Suprapubic skin (tissue), 4 donors: Measurements from ENCODE around the gene PLAAT1. TPM values are rescaled to one million over a fixed set of nuclear protein-coding genes. Genes with fewer than 3 reads are reported as not detected.

ENCODE experiments used
- DNase-seq, 2 donors: peaks; one replicate each; pipeline ENCODE4 v3.0.0-alpha.2; 2019; ENCODE audit warnings: low spot score in 2 of 2
- H3K27ac ChIP-seq: fragments of 200-600 bp; sonication (generic); one replicate; pipeline ENCODE4 v1.5.1; 2019
- H3K27me3 ChIP-seq: fragments of 200-600 bp; sonication (generic); one replicate; pipeline ENCODE4 v1.5.1; 2019
- H3K36me3 ChIP-seq: fragments of 200-600 bp; sonication (generic); one replicate; pipeline ENCODE4 v1.5.1; 2019
- H3K4me1 ChIP-seq: fragments of 200-600 bp; sonication (generic); one replicate; pipeline ENCODE4 v1.5.1; 2019
- H3K4me3 ChIP-seq: fragments of 200-600 bp; sonication (generic); one replicate; pipeline ENCODE4 v1.5.1; 2019; ENCODE audit warnings: mild to moderate bottlenecking
- H3K9me3 ChIP-seq: fragments of 200-600 bp; sonication (generic); one replicate; pipeline ENCODE4 v1.5.1; 2019
- CTCF ChIP-seq, 2 donors: fragments of 200-600 bp in 1 of 2; fragments of 450-650 bp in 1 of 2; sonication (generic) in 1 of 2; IDR thresholded peaks; one replicate each; pipeline ENCODE4 v1.5.1; 2016 to 2019; ENCODE audit warnings: antibody characterized with exemption in 2 of 2, mild to moderate bottlenecking in 1 of 2, moderate library complexity in 1 of 2
- EP300 ChIP-seq: sonication (generic); formaldehyde crosslinking; IDR thresholded peaks from one replicate; pipeline ENCODE4 v1.6.1; 2017; ENCODE audit warnings: antibody characterized with exemption
- POLR2A ChIP-seq, 2 donors: fragments of 450-650 bp; IDR thresholded peaks; one replicate each; pipeline ENCODE4 v1.6.1; 2017; ENCODE audit warnings: antibody characterized with exemption in 2 of 2, mild to moderate bottlenecking in 2 of 2, moderate library complexity in 2 of 2
- POLR2AphosphoS5 ChIP-seq, 3 donors: sonication (generic); formaldehyde crosslinking; IDR thresholded peaks; one replicate each; pipeline ENCODE4 v1.6.1; 2017; ENCODE audit warnings: antibody characterized with exemption in 3 of 3
- WGBS: methylation state at CpG from one replicate; pipeline ENCODE4 v1.1.5; 2018; 5-methylcytosine and 5-hydroxymethylcytosine counted together
- total RNA-seq, 4 donors: library from RNA; depleted of rRNA; stranded (reverse); fragments of >200 nt; gene quantifications; one replicate each; pipeline ENCODE4 v1.1.0, GENCODE V29; 2016

Gene PLAAT1
- total RNA-seq, 4 donors from 2014 or later, result 0.49 to 4.9 (median 2.6) TPM

- Histone ChIP-seq H3K9me3 (no peaks in the 10 kb centered on the region), H3K27ac (no peak overlapping the region), H3K4me1 (no peaks in the 10 kb centered on the region), H3K27me3 (no peaks in the 10 kb centered on the region), H3K4me3 (no peak overlapping the region), H3K36me3 (no peaks in the 10 kb centered on the region)
- WGBS, result 86% methylated on average over 6 of the region's 6 CpGs
- TF ChIP-seq POLR2A (IDR thresholded peaks at IDR 0.05) (no peak), CTCF (IDR thresholded peaks at IDR 0.05) (no peak), POLR2AphosphoS5 (IDR thresholded peaks at IDR 0.05) (no peak), EP300 (no peak)
- no peak for DNase-seq
Measured at GRCh38 chr3:193228206-193228605, 12.8 kb upstream of the PLAAT1 start.

GRCh38 chr3:193229851-193230420, 11.1 kb upstream of the PLAAT1 start:
- H3K27me3 ChIP-seq, result no peaks in the 10 kb centered on the region
- no peaks in the 10 kb centered on the region for H3K36me3 ChIP-seq
- 89% methylated on average over 4 of the region's 4 CpGs for WGBS
- no peak for DNase-seq
- no peak overlapping the region for H3K4me3 ChIP-seq
- H3K9me3 ChIP-seq, result no peaks in the 10 kb centered on the region
- H3K4me1 ChIP-seq, result no peaks in the 10 kb centered on the region
- TF ChIP-seq EP300 (no peak), CTCF (IDR thresholded peaks at IDR 0.05) (no peak)
- no peak overlapping the region for H3K27ac ChIP-seq

GRCh38 chr3:193230610-193231009, 10.4 kb upstream of the PLAAT1 start:
- H3K4me3 ChIP-seq, result no peak overlapping the region
- no peak overlapping the region for H3K27ac ChIP-seq
- no peaks in the 10 kb centered on the region for H3K36me3 ChIP-seq
- no peaks in the 10 kb centered on the region for H3K27me3 ChIP-seq
- DNase-seq, result no peak
- no peaks in the 10 kb centered on the region for H3K9me3 ChIP-seq
- WGBS, result 74% methylated on average over 4 of the region's 4 CpGs
- H3K4me1 ChIP-seq, result no peaks in the 10 kb centered on the region
- TF ChIP-seq POLR2AphosphoS5 (IDR thresholded peaks at IDR 0.05), result no peak
- TF ChIP-seq CTCF (IDR thresholded peaks at IDR 0.05), result no peak
- no peak for TF ChIP-seq EP300
- no peak for TF ChIP-seq POLR2A (IDR thresholded peaks at IDR 0.05)

GRCh38 chr3:193231201-193231600, 9.8 kb upstream of the PLAAT1 start:
- no peak overlapping the region for H3K27ac ChIP-seq
- H3K27me3 ChIP-seq, result no peaks in the 10 kb centered on the region
- H3K9me3 ChIP-seq, result no peaks in the 10 kb centered on the region
- WGBS, result 69% methylated on average over 6 of the region's 6 CpGs
- H3K4me3 ChIP-seq, result no peak overlapping the region
- DNase-seq, result no peak
- no peak for TF ChIP-seq POLR2A (IDR thresholded peaks at IDR 0.05)
- TF ChIP-seq CTCF (IDR thresholded peaks at IDR 0.05), result no peak
- no peak for TF ChIP-seq POLR2AphosphoS5 (IDR thresholded peaks at IDR 0.05)
- TF ChIP-seq EP300, result no peak
- H3K36me3 ChIP-seq, result no peaks in the 10 kb centered on the region
- H3K4me1 ChIP-seq, result no peaks in the 10 kb centered on the region

- Histone ChIP-seq H3K4me3 (no peak overlapping the region), H3K36me3 (no peaks in the 10 kb centered on the region), H3K9me3 (no peaks in the 10 kb centered on the region), H3K27ac (no peak overlapping the region), H3K27me3 (no peaks in the 10 kb centered on the region), H3K4me1 (peaks cover 10% of the 10 kb centered on the region)
- DNase-seq, result no peak
- WGBS, result 72% methylated on average over 4 of the region's 4 CpGs
- no peak for TF ChIP-seq POLR2A (IDR thresholded peaks at IDR 0.05)
- no peak for TF ChIP-seq EP300
- no peak for TF ChIP-seq POLR2AphosphoS5 (IDR thresholded peaks at IDR 0.05)
- TF ChIP-seq CTCF (IDR thresholded peaks at IDR 0.05), result no peak
Measured at GRCh38 chr3:193236599-193236998, 4.4 kb upstream of the PLAAT1 start.
